Endothelial cell of umbilical vein (primary cell): Measurements from ENCODE around the gene DENND4C.

Source experiments
- CTCF ChIP-seq, 2 donors: IDR thresholded peaks; 1 replicate in 1 of 2; 2 replicates in 1 of 2; pipeline ENCODE4 v1.5.1; 2011; ENCODE audit warnings: low read length in 2 of 2, mild to moderate bottlenecking in 2 of 2, moderate library complexity in 2 of 2, control low read depth in 1 of 2, inconsistent platforms in 1 of 2, low read depth in 1 of 2; ENCODE audit not compliant: insufficient read depth in 1 of 2; ENCODE audit errors: extremely low read depth in 1 of 2
- EZH2 ChIP-seq: IDR thresholded peaks from 2 replicates; pipeline ENCODE4 v1.6.1; 2012; ENCODE audit warnings: borderline replicate concordance, low read depth, mild to moderate bottlenecking, moderate library complexity, low read length, inconsistent platforms; ENCODE audit not compliant: severe bottlenecking
- GATA2 ChIP-seq: IDR thresholded peaks from 2 replicates; pipeline ENCODE4 v1.7.0; 2011; ENCODE audit warnings: low read depth, mild to moderate bottlenecking, moderate library complexity, mixed read lengths, low read length; ENCODE audit not compliant: insufficient read length, insufficient read depth
- JUN ChIP-seq: IDR thresholded peaks from 2 replicates; pipeline ENCODE4 v1.6.1; 2011; ENCODE audit warnings: borderline replicate concordance, low read depth; ENCODE audit not compliant: insufficient read length, insufficient read depth
- MYC ChIP-seq: IDR thresholded peaks from one replicate; pipeline ENCODE4 v1.6.1; 2011; ENCODE audit warnings: mild to moderate bottlenecking, low read depth, low read length
- POLR2A ChIP-seq: IDR thresholded peaks from 2 replicates; pipeline ENCODE4 v1.6.1; 2012; ENCODE audit warnings: low read depth, mild to moderate bottlenecking, control low read depth, low read length
- POLR2AphosphoS5 ChIP-seq: IDR thresholded peaks from 2 replicates; pipeline ENCODE4 v1.6.1; 2012; ENCODE audit warnings: low read depth, mild to moderate bottlenecking, control low read depth, low read length, moderate library complexity; ENCODE audit not compliant: insufficient read depth

GRCh38 chr9:19290103-19290502 is 59.6 kb downstream of the DENND4C start:
- no peak for TF ChIP-seq CTCF (IDR thresholded peaks at IDR 0.05; ENCODE audit: extremely low read depth in 1 of 2, insufficient read depth in 1 of 2, low read depth in 1 of 2, low read length in 2 of 2)
- no peak for TF ChIP-seq POLR2A
- no peak for TF ChIP-seq MYC
- TF ChIP-seq EZH2: no peak
- no peak for TF ChIP-seq POLR2AphosphoS5
- TF ChIP-seq GATA2: no peak
- no peak for TF ChIP-seq JUN
